ENCODE data around the gene KLHL13. TPM values are rescaled to one million over a fixed set of nuclear protein-coding genes. Genes with fewer than 3 reads are reported as not detected.

The KLHL13 gene
- total and polyA plus RNA-seq, 10 of the 15 experiments (the other 5 are each of a cell fraction or from before 2014, with no cell fraction given) = 8.2 to 34.1 (median 13.8) TPM

DNA sequence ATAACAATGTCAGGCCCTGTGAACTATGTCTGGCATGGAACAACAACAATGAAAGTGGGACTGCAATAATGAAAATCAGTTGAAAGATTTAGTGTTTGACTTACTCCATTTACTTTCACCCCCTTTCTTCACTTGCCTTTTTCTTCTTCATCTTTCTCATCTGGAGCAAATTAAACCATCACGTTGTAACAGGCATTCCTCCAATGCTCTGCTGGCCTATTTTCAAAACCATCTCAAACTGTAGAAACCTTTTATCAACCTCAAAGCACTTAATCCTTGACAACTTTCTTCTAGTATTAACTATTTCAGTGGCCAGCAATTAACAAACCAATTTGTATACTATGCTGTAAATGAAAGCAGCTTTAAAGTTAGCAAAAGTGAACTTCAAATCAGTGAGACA lies 8.3 kb downstream of the KLHL13 start:
- H3K9me3 ChIP-seq (replicated peaks; ENCODE audit: control insufficient read depth, insufficient read depth, low read length) = no peaks in the 10 kb centered on the region
- 0% methylated on average over 1 of the region's 1 CpG for WGBS (ENCODE audit: insufficient coverage, insufficient replicate concordance, low lambda C conversion rate, missing lambda C conversion rate)
- no peak for DNase-seq (ENCODE audit: low read depth, low spot score)
- no peaks in the 10 kb centered on the region for H3K4me1 ChIP-seq (ENCODE audit: control insufficient read depth, insufficient read depth, low read length)
- no TSS peak for BruUV-seq (replicated peaks)
- no peak overlapping the region for H2AFZ ChIP-seq (ENCODE audit: control insufficient read depth, low read depth, low read length)
- TF ChIP-seq, protein P1, sequence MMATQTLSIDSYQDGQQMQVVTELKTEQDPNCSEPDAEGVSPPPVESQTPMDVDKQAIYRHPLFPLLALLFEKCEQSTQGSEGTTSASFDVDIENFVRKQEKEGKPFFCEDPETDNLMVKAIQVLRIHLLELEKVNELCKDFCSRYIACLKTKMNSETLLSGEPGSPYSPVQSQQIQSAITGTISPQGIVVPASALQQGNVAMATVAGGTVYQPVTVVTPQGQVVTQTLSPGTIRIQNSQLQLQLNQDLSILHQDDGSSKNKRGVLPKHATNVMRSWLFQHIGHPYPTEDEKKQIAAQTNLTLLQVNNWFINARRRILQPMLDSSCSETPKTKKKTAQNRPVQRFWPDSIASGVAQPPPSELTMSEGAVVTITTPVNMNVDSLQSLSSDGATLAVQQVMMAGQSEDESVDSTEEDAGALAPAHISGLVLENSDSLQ (IDR thresholded peaks at IDR 0.05) = no peak
- TF ChIP-seq HDAC6 (IDR thresholded peaks at IDR 0.05; ENCODE audit: unreplicated experiment) = no peak
- no peak for TF ChIP-seq SMAD5 (IDR thresholded peaks at IDR 0.05; ENCODE audit: low read depth)
- TF ChIP-seq, protein P2, sequence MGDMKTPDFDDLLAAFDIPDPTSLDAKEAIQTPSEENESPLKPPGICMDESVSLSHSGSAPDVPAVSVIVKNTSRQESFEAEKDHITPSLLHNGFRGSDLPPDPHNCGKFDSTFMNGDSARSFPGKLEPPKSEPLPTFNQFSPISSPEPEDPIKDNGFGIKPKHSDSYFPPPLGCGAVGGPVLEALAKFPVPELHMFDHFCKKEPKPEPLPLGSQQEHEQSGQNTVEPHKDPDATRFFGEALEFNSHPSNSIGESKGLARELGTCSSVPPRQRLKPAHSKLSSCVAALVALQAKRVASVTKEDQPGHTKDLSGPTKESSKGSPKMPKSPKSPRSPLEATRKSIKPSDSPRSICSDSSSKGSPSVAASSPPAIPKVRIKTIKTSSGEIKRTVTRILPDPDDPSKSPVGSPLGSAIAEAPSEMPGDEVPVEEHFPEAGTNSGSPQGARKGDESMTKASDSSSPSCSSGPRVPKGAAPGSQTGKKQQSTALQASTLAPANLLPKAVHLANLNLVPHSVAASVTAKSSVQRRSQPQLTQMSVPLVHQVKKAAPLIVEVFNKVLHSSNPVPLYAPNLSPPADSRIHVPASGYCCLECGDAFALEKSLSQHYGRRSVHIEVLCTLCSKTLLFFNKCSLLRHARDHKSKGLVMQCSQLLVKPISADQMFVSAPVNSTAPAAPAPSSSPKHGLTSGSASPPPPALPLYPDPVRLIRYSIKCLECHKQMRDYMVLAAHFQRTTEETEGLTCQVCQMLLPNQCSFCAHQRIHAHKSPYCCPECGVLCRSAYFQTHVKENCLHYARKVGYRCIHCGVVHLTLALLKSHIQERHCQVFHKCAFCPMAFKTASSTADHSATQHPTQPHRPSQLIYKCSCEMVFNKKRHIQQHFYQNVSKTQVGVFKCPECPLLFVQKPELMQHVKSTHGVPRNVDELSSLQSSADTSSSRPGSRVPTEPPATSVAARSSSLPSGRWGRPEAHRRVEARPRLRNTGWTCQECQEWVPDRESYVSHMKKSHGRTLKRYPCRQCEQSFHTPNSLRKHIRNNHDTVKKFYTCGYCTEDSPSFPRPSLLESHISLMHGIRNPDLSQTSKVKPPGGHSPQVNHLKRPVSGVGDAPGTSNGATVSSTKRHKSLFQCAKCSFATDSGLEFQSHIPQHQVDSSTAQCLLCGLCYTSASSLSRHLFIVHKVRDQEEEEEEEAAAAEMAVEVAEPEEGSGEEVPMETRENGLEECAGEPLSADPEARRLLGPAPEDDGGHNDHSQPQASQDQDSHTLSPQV (IDR thresholded peaks at IDR 0.05) = no peak
- TF ChIP-seq ZSCAN29 (IDR thresholded peaks at IDR 0.05) = no peak
- TF ChIP-seq BACH1 (IDR thresholded peaks at IDR 0.05; ENCODE audit: borderline replicate concordance) = no peak
- no peak for TF ChIP-seq MYB (IDR thresholded peaks at IDR 0.05; ENCODE audit: borderline replicate concordance, low read depth, low read length)
- no peak for TF ChIP-seq YBX1 (IDR thresholded peaks at IDR 0.05)
- TF ChIP-seq, protein P3, sequence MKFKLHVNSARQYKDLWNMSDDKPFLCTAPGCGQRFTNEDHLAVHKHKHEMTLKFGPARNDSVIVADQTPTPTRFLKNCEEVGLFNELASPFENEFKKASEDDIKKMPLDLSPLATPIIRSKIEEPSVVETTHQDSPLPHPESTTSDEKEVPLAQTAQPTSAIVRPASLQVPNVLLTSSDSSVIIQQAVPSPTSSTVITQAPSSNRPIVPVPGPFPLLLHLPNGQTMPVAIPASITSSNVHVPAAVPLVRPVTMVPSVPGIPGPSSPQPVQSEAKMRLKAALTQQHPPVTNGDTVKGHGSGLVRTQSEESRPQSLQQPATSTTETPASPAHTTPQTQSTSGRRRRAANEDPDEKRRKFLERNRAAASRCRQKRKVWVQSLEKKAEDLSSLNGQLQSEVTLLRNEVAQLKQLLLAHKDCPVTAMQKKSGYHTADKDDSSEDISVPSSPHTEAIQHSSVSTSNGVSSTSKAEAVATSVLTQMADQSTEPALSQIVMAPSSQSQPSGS (IDR thresholded peaks at IDR 0.05; ENCODE audit: low read length) = no peak
- no peak for TF ChIP-seq MEF2B (IDR thresholded peaks at IDR 0.05; ENCODE audit: partially characterized antibody, poor library complexity, severe bottlenecking)
- TF ChIP-seq, protein P4, sequence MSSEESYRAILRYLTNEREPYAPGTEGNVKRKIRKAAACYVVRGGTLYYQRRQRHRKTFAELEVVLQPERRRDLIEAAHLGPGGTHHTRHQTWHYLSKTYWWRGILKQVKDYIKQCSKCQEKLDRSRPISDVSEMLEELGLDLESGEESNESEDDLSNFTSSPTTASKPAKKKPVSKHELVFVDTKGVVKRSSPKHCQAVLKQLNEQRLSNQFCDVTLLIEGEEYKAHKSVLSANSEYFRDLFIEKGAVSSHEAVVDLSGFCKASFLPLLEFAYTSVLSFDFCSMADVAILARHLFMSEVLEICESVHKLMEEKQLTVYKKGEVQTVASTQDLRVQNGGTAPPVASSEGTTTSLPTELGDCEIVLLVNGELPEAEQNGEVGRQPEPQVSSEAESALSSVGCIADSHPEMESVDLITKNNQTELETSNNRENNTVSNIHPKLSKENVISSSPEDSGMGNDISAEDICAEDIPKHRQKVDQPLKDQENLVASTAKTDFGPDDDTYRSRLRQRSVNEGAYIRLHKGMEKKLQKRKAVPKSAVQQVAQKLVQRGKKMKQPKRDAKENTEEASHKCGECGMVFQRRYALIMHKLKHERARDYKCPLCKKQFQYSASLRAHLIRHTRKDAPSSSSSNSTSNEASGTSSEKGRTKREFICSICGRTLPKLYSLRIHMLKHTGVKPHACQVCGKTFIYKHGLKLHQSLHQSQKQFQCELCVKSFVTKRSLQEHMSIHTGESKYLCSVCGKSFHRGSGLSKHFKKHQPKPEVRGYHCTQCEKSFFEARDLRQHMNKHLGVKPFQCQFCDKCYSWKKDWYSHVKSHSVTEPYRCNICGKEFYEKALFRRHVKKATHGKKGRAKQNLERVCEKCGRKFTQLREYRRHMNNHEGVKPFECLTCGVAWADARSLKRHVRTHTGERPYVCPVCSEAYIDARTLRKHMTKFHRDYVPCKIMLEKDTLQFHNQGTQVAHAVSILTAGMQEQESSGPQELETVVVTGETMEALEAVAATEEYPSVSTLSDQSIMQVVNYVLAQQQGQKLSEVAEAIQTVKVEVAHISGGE (CRISPR knock-in tag; IDR thresholded peaks at IDR 0.05) = no peak
- TF ChIP-seq, protein P5, sequence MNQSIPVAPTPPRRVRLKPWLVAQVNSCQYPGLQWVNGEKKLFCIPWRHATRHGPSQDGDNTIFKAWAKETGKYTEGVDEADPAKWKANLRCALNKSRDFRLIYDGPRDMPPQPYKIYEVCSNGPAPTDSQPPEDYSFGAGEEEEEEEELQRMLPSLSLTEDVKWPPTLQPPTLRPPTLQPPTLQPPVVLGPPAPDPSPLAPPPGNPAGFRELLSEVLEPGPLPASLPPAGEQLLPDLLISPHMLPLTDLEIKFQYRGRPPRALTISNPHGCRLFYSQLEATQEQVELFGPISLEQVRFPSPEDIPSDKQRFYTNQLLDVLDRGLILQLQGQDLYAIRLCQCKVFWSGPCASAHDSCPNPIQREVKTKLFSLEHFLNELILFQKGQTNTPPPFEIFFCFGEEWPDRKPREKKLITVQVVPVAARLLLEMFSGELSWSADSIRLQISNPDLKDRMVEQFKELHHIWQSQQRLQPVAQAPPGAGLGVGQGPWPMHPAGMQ (IDR thresholded peaks at IDR 0.05; ENCODE audit: borderline replicate concordance) = no peak
- no peak for TF ChIP-seq ATF7 (IDR thresholded peaks at IDR 0.05; ENCODE audit: low read depth)
- no peak for TF ChIP-seq EP300 (IDR thresholded peaks at IDR 0.05; ENCODE audit: borderline replicate concordance in 1 of 2, control insufficient read depth in 1 of 2, low read depth in 2 of 2, low read length in 2 of 2)
- in situ Hi-C loops (cut with MboI) (no loop called here), intact Hi-C loops (cut with micrococcal nuclease; ENCODE audit: unreplicated experiment) (no loop called here)
- ChIA-PET CTCF (no interaction called here), RAD21 (ENCODE audit: unreplicated experiment) (no interaction called here), SMC1A (ENCODE audit: uncharacterized antibody, unreplicated experiment) (no interaction called here), POLR2A (no interaction called here)
- no peak overlapping the region for H3K4me3 ChIP-seq
- no peak overlapping the region for H3K9ac ChIP-seq (ENCODE audit: control insufficient read depth, insufficient read depth, low read length)
- H3K27me3 ChIP-seq (replicated peaks in 1 of 2; ENCODE audit: control insufficient read depth in 2 of 2, insufficient read depth in 2 of 2, low read length in 1 of 2) = no peaks in the 10 kb centered on the region
- H3K4me2 ChIP-seq (ENCODE audit: control insufficient read depth, insufficient read depth) = no peak overlapping the region
- no peak for FAIRE-seq
- H3K79me2 ChIP-seq (ENCODE audit: control insufficient read depth, insufficient read depth, low read length) = no peaks in the 10 kb centered on the region
- no peak overlapping the region for H3K27ac ChIP-seq (ENCODE audit: control insufficient read depth, insufficient read depth)
- no peak for ATAC-seq
- no peaks in the 10 kb centered on the region for H3K36me3 ChIP-seq (ENCODE audit: control insufficient read depth in 2 of 2, insufficient read depth in 2 of 2, low read length in 1 of 2)
- H4K20me1 ChIP-seq (ENCODE audit: control insufficient read depth, insufficient read depth) = no peaks in the 10 kb centered on the region

All from GM12878 (cell line).